ENCODE data around the gene PIP5K1C. TPM values are rescaled to one million over a fixed set of nuclear protein-coding genes. Genes with fewer than 3 reads are reported as not detected.

Gene PIP5K1C
- total and polyA plus RNA-seq, 9 of the 15 experiments (the other 6 are each of a cell fraction or from before 2014, with no cell fraction given) = 0.38 to 22.1 (median 4.1) TPM

- Histone ChIP-seq H3K9me3 (replicated peaks; ENCODE audit: control insufficient read depth, insufficient read depth, low read depth, low read length) (no peaks in the 10 kb centered on the region), H3K4me3 (no peak overlapping the region), H3K4me1 (replicated peaks in 1 of 2; ENCODE audit: control insufficient read depth in 2 of 2, insufficient read depth in 2 of 2, low read length in 2 of 2) (peaks cover 0 to 54% of the 10 kb centered on the region in 2 experiments; a peak in 2 of 5 replicates), H3K9ac (ENCODE audit: insufficient read depth in 1 of 2, low read depth in 2 of 2, low read length in 2 of 2) (no peak overlapping the region), H3K27ac (ENCODE audit: extremely low read depth, low read depth, low read length) (no peak overlapping the region), H3K79me2 (ENCODE audit: control insufficient read depth, insufficient read depth, low read length) (no peaks in the 10 kb centered on the region), H3K4me2 (ENCODE audit: insufficient read depth, low read length) (no peak overlapping the region), H2AFZ (ENCODE audit: low read depth, low read length) (no peak overlapping the region), H3K36me3 (ENCODE audit: control insufficient read depth, insufficient read depth, low read length) (peaks cover 25% of the 10 kb centered on the region; the same call in 1 of the 3 replicates), H4K20me1 (replicated peaks; ENCODE audit: control insufficient read depth, insufficient read depth, low read length) (no peaks in the 10 kb centered on the region), H3K9me1 (ENCODE audit: control insufficient read depth, insufficient read depth, low read length) (no peaks in the 10 kb centered on the region), H3K27me3 (ENCODE audit: control insufficient read depth in 2 of 2, insufficient read depth in 2 of 2, low read length in 2 of 2) (no peaks in the 10 kb centered on the region)
- TF ChIP-seq SNAPC5 (CRISPR knock-in tag; IDR thresholded peaks at IDR 0.05) (no peak), ZC3H4 (CRISPR knock-in tag; IDR thresholded peaks at IDR 0.05; ENCODE audit: borderline replicate concordance) (no peak), PRPF4 (IDR thresholded peaks at IDR 0.05; ENCODE audit: insufficient read depth, low read depth, low read length, poor library complexity, severe bottlenecking) (no peak), SMAD2 (IDR thresholded peaks at IDR 0.05; ENCODE audit: low read depth, low read length) (no peak), GTF2A2 (tag; IDR thresholded peaks at IDR 0.05) (no peak), ZNF165 (CRISPR knock-in tag; IDR thresholded peaks at IDR 0.05; ENCODE audit: borderline replicate concordance) (no peak), NFXL1 (CRISPR knock-in tag; IDR thresholded peaks at IDR 0.05) (no peak), SPI1 (IDR thresholded peaks at IDR 0.05; ENCODE audit: borderline replicate concordance, low read depth, low read length) (no peak), CBX3 (IDR thresholded peaks at IDR 0.05; ENCODE audit: borderline replicate concordance in 1 of 2, low read length in 2 of 2) (no peak), ZNF79 (CRISPR knock-in tag; IDR thresholded peaks at IDR 0.05; ENCODE audit: low read depth) (no peak), SIN3B (IDR thresholded peaks at IDR 0.05; ENCODE audit: low read depth) (no peak), FOSL1 (tag; conservative IDR thresholded peaks at IDR 0.05) (no peak), GTF3C2 (IDR thresholded peaks at IDR 0.05; ENCODE audit: borderline replicate concordance, extremely low read depth, insufficient read length) (no peak)
- ChIA-PET CTCF (ENCODE audit: low intra/inter-chr PET ratio) (no interaction called here), POLR2A (interaction anchor here (0.6 to 1.0 kb wide), 2 partner anchors 11 to 105 kb away, joined by 3 read pairs; no protein-coding TSS in a partner anchor)
- intact Hi-C loops (cut with micrococcal nuclease) = no loop called here
- no TSS peak for BruUV-seq (replicated peaks)
- FAIRE-seq = no peak
- 87% methylated on average over 23 of the region's 50 CpGs for WGBS (ENCODE audit: insufficient coverage, low coverage, missing lambda C conversion rate)
- no peak for ATAC-seq
- DNase-seq (ENCODE audit: extremely low read depth in 1 of 4, low spot score in 3 of 4) = no peak
- in situ Hi-C loops (cut with MboI) = no loop called here
These were observed 67.3 kb downstream of the PIP5K1C start for GRCh38 chr19:3632739-3633558.
